PFSK-1 (cell line): ENCODE measurements around the gene KCTD3.

Experiments used
- FOXP2 ChIP-seq: optimal IDR thresholded peaks from 2 replicates; pipeline ENCODE3; 2011; ENCODE audit warnings: borderline replicate concordance, control low read depth, inconsistent platforms; ENCODE audit not compliant: insufficient read depth; ENCODE audit errors: extremely low read length, extremely low read depth
- POLR2AphosphoS5 ChIP-seq: IDR thresholded peaks from 2 replicates; pipeline ENCODE4 v1.6.1; 2012; ENCODE audit warnings: low read depth, mild to moderate bottlenecking, control low read depth, low read length, moderate library complexity
- REST ChIP-seq, 2 experiments: IDR thresholded peaks; 2 replicates each; pipeline versions ENCODE4 v1.6.1 to v1.8.0; 2011 to 2012; ENCODE audit warnings: low read depth in 2 of 2, low read length in 2 of 2, control low read depth in 1 of 2, inconsistent platforms in 1 of 2, mild to moderate bottlenecking in 1 of 2, moderate library complexity in 1 of 2; ENCODE audit not compliant: insufficient read depth in 1 of 2
- SIN3A ChIP-seq: IDR thresholded peaks from 2 replicates; pipeline ENCODE4 v1.6.1; 2012; ENCODE audit warnings: mild to moderate bottlenecking, low read length, moderate library complexity, borderline replicate concordance; ENCODE audit not compliant: insufficient read depth
- TAF1 ChIP-seq: IDR thresholded peaks from 2 replicates; pipeline ENCODE4 v1.6.1; 2012; ENCODE audit warnings: low read length, control low read depth, borderline replicate concordance; ENCODE audit not compliant: insufficient read depth

KCTD3 gene

GRCh38 chr1:215581896-215582295, 14.8 kb downstream of the KCTD3 start:
- TF ChIP-seq FOXP2, result no peak
- no peak for TF ChIP-seq TAF1
- no peak for TF ChIP-seq POLR2AphosphoS5
- TF ChIP-seq SIN3A, result no peak
- TF ChIP-seq REST (IDR thresholded peaks at IDR 0.05; ENCODE audit: insufficient read depth in 1 of 2, low read depth in 2 of 2, low read length in 2 of 2), result no peak

- TF ChIP-seq POLR2AphosphoS5, result no peak
- no peak for TF ChIP-seq TAF1
- TF ChIP-seq SIN3A, result no peak
- TF ChIP-seq REST (IDR thresholded peaks at IDR 0.05; ENCODE audit: insufficient read depth in 1 of 2, low read depth in 2 of 2, low read length in 2 of 2), result no peak
- TF ChIP-seq FOXP2, result no peak
Observed at GRCh38 chr1:215583185-215583749, 16.2 kb downstream of the KCTD3 start.

GRCh38 chr1:215584389-215584788, 17.3 kb downstream of the KCTD3 start:
- TF ChIP-seq FOXP2 (no peak), TAF1 (no peak), SIN3A (no peak), POLR2AphosphoS5 (no peak), REST (IDR thresholded peaks at IDR 0.05; ENCODE audit: insufficient read depth in 1 of 2, low read depth in 2 of 2, low read length in 2 of 2) (no peak)

GRCh38 chr1:215589650-215590435, 22.7 kb downstream of the KCTD3 start:
- no peak for TF ChIP-seq REST (IDR thresholded peaks at IDR 0.05; ENCODE audit: insufficient read depth in 1 of 2, low read depth in 2 of 2, low read length in 2 of 2)
- no peak for TF ChIP-seq POLR2AphosphoS5
- TF ChIP-seq SIN3A, result no peak
- TF ChIP-seq FOXP2, result no peak
- TF ChIP-seq TAF1, result no peak
